Measurements from ENCODE around the gene HMCN1.
"Not testable (repeated sequence)": the region's sequence is repeated elsewhere in the genome, so short reads cannot be mapped to it uniquely, and the experiment has no call there.

HMCN1 gene

DNA sequence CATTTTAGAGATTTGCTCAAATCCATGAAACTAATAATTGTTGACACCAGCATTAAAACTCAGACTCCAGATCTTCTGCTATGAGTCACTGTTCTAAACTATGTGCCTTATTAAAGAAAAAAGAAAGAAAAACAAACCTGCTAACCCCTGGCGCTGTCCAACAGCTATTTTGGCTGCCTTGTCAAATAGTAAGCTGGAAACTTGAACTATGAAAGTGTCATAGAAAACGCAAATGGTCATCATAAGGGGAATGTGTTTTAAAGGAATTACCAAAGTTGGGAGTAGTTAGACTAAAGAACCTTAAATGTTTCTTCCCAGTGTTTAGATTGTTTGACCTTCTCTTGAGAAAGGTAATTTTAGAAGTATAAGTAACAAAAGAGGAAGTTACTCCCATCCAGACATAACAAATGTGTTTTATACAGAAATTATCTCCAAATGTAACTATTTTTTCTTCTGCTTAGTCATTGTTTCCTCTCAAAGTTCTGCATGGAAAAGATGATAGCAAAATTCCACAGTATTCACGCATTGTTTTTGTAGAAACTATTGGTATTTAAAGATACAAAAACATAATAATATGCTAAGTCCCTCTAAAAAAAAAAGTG lies 368.5 kb downstream of the HMCN1 start:
- DNase-seq = no peak

DNA sequence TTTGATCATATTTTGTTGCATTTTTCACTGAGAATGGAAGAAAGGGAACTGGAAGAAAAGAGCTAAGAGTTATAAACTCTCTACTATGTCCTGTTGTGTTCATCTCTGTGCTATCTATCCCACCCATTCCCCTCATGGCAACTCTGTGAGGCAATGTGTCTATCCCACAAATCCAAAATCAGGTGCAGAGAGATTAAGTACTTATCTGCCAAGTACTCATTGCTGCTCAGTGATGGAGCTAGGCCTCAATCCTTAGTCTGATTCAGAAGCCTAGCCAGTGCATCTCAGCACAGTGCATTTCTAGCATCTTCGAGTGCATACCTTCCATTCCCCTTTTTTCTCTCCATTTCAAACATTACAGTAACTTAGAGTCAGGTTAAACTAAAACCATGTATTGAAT lies 370.3 kb downstream of the HMCN1 start:
- no peak for DNase-seq

DNA sequence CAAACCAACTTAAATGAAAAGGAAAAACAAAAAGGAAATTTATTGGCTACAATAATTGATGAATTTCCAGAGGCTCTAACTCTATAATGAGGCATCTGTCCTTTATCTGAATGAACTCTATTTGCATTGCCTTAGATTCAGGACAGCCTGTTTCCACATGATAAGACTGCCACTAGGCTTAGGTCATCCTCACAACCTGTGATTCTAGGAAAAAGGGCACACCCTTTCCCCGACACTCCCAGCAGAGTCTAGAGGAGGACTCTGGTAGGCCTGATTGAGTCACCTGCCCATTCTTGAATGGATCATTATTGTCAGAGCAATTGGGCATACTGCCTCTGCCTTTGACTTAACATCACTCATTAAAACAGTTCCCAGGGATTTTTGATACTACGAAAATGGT lies 378.1 kb downstream of the HMCN1 start:
- DNase-seq = no peak

DNA sequence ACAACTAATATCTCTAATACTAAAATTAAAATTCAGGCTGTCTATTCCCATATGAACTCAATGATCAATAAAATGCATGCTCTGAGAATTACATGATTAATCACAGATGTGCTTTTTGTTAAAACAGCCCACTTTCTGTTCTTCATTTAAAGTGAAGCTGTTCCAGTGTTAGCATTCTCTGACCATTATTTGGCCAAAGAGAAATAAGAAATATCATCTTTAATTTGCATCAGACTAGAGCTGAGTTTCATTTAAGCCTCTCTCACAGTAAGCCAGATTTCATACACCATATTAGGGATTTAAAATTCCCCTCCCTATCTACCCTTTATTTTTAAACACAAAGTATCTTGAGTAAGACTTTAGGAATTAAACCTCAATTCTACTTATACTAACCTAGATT lies 379.3 kb downstream of the HMCN1 start:
- no peak for DNase-seq

GRCh38 chr1:186118724-186119123 lies 384.5 kb downstream of the HMCN1 start:
- DNase-seq = no peak

GRCh38 chr1:186122837-186123236 lies 388.6 kb downstream of the HMCN1 start:
- DNase-seq = no peak

DNA sequence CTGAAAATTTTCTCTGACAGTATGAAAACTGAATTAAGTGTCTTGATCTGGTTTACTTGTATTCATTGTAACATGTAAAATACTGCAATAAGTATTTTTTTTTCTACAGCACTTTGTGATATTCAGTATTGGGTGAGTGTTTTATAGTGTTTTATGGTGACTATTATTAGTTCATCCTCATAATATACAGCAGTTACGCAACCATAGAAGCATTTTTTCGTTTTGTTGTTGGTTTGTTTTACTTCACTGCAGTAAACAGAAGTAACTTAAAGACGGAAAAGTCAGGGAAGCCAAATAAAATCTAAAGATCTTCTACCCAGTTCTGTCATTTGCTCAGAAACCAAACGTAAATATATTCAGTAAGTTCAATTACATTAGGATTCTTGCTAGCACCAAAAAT lies 390.8 kb downstream of the HMCN1 start:
- DNase-seq = no peak

- DNase-seq = no peak
Measured at GRCh38 chr1:186125511-186125910, 391.3 kb downstream of the HMCN1 start.

DNA sequence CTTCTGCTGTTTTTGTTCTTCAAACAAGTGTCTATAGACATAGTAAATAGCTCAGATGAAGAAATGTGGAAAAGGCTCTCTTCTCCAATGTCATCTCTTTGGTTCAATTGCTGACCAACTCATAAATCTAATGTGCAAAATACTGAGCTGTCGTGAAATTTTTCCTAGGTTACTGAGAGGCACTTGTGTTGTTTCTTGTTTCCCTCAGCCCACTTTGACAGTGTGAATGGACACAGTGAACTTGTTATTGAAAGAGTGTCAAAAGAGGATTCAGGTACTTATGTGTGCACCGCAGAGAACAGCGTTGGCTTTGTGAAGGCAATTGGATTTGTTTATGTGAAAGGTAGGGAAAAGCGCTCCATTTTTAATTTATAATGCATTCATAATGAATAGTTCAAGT lies 395.6 kb downstream of the HMCN1 start:
- no peak for DNase-seq

DNA sequence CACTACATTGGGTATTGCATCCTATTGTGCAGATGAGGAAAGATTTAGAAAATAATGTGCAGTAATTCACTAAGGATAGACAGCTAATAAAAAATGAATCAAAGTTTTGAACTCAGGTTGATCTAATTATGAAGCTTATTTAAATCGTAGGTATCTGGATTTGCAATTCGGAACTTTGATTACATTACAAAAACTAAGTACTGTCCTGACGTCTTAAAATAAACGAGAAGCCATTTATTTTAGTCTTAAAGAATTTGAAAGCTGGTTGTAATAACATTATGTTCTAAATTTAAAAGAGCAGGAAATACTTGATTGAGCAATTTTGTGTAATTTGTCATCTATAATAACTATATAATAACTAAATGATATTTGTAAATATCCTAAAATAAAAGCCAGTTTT lies 404.9 kb downstream of the HMCN1 start:
- DNase-seq = no peak

DNA sequence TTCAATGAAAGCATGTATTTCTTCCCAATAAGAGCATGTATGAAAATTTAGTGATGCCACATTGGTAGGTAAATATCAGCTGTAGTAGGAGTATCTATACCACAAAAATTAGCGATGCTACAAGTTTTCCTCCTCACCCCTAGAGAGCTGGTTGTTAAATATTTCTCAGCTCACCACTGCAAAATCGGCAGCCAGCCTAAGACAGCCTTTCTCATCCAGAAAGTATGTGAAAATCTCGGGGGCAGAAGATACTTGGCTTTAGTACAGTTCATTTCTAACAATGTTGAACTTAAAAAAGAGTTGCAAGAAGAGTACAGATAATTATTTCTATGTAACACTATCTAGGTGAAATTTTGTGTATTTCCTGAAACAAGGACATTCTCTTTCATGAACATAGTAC lies 405.5 kb downstream of the HMCN1 start:
- no peak for DNase-seq

- no peak for DNase-seq
Measured at GRCh38 chr1:186142159-186142558, 408.0 kb downstream of the HMCN1 start.

GRCh38 chr1:186142916-186143315 lies 408.7 kb downstream of the HMCN1 start:
- DNase-seq = no peak

DNA sequence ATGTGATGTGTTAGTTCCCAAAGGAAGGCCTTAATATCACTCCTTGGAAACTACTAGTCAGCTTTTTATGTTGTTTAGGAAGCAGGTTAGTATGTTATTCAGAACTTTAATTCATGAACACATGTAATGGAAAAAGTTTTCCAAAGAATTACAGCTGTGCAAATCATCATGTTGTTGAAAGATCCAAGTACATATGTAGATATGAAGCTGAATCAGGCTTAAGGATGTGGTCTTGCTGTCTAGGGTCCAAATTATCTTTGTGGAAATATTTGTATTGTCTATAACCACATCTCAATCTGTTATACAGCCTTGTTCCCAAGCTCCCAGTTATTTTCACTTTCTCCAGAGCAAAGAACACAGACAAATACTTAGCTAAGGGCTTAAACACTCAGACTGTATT lies 409.3 kb downstream of the HMCN1 start:
- no peak for DNase-seq

GRCh38 chr1:186144505-186144904 lies 410.3 kb downstream of the HMCN1 start:
- peak; percentile 1 for DNase-seq

DNA sequence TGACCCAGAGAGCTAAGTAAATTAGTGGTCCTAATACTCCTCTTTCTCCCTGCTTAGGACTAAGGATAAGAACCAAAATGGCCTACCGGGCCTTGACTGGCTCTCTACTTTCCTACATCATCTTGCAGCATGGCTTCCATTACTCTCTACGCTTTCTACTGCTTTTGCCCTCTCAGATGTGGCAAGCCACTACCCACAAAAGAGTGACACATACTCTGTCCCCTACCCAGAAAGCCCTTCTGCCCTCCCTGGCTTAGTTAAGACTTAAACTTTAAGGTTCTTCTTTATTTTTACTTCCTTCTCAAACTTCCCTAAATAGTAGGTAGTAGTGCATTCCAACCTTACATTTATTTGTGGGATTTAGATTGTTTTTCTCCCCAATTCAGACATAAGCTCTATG lies 412.8 kb downstream of the HMCN1 start:
- no peak for DNase-seq

- no peak for DNase-seq
Measured at GRCh38 chr1:186149591-186149990, 415.4 kb downstream of the HMCN1 start.

GRCh38 chr1:186152227-186152619 lies 418.0 kb downstream of the HMCN1 start:
- DNase-seq = no peak

DNA sequence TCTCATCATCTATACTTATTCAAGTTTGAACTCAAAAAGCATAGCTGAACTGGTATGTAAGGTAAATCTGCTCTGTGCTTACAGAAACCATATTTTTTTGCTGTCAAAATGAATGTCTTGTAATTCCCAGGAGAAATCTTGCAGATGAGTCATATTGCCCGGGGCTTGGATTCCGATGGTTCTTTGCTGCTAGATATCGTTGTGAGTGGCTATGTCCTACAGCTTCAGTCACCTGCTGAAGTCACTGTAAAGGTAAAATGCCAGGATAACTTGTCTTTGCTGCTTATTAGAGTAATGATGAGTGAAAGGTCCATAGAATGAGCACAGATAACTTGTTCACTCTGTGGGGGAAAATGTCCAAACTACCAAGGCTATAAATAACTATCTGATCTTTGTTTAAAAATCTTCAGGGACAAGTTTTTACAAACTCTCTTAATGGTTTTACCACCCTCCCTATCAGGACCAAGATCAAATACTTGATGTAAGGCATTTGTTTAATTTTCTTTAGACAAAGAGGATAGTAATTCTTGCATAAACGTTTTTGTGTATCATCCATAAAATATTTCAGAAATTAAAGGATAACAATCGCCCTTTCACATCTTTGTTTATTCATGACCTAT lies 418.5 kb downstream of the HMCN1 start:
- DNase-seq = no peak

- DNase-seq = no peak
Measured at GRCh38 chr1:186154651-186155050, 420.5 kb downstream of the HMCN1 start.

DNA sequence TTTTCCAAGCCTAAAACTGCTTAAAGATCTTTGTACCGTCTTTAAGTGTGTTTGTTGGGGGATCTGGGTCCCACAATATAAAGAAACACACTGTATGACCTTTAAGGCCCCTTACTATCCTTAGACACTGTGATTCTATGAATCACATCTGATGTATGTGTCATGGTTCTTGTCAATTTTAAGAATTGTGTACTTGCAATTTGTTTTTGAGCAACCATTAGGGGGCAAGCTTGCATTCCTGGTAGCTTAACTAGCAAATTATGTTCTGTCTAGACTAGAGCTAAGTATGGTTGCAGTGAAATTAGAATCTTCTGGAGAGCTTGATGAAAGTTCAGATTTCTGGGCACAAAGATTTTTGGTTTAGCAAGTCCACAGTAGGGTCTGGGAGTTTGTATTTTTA lies 421.4 kb downstream of the HMCN1 start:
- peak; percentile 18 for DNase-seq

DNA sequence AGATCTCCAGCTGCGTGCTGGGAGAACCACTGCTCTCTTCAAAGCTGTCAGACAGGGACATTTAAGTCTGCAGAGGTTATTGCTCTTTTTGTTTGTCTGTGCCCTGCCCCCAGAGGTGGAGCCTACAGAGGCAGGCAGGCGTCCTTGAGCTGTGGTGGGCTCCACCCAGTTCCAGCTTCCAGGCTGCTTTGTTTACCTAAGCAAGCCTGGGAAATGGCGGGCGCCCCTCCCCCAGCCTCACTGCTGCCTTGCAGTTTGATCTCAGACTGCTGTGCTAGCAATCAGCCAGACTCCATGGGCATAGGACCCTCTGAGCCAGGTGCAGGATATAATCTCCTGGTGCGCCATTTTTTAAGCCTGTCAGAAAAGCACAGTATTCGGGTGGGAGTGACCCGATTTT lies 428.7 kb downstream of the HMCN1 start:
- DNase-seq = not testable (repeated sequence)

DNA sequence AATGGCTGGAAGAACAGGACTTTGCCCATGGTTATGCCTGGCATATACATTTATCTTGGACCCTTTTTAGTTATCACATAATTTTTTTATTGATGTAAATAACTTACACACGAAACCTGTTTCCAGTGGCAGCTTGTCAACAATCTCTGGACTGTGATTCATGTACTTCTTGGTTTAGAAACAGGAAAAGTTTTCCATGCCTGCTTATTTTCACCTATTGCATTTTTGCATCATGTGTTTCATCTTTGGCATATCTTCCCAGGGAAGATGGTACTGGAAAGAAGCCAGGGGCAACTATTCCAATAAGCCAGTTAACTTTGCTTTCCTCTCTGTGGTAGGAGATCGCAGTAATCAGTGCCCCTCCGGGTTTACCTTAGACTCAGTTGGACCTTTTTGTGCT lies 430.6 kb downstream of the HMCN1 start:
- DNase-seq = no peak

DNA sequence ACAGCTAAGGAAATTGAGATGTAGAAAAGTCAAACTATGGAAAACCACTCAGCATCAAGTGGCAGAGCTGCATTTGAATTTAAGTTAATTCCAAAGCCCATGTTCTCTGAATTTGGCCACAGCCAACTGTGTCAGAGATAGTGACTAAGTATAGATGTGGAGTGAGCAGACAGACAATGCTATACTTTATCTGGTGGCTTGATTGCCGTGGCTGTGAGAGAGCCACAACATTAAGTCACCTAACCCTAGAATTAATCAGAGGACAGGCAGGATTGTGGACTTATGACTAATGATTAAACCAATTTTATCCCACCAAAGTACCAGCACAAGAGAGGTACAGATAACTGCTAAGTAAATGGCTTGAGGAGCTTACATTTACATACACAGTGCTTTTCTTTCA lies 431.1 kb downstream of the HMCN1 start:
- no peak for DNase-seq

- no peak for DNase-seq
Measured at GRCh38 chr1:186167096-186167668, 433.0 kb downstream of the HMCN1 start.

All from activated CD4-positive, alpha-beta T cell treated with anti-CD3 and anti-CD28 coated beads, Interleukin-2, amount 50 U/mL, for 16 hours (primary cell).